Measurements from ENCODE around the gene MDFI. TPM values are rescaled to one million over a fixed set of nuclear protein-coding genes. Genes with fewer than 3 reads are reported as not detected.
A peak's percentile ranks its signal among the peaks of the same experiment; 100 is the strongest.

MDFI gene
- total RNA-seq, 1 experiment from 2014 or later, result 86.2 TPM

DNA sequence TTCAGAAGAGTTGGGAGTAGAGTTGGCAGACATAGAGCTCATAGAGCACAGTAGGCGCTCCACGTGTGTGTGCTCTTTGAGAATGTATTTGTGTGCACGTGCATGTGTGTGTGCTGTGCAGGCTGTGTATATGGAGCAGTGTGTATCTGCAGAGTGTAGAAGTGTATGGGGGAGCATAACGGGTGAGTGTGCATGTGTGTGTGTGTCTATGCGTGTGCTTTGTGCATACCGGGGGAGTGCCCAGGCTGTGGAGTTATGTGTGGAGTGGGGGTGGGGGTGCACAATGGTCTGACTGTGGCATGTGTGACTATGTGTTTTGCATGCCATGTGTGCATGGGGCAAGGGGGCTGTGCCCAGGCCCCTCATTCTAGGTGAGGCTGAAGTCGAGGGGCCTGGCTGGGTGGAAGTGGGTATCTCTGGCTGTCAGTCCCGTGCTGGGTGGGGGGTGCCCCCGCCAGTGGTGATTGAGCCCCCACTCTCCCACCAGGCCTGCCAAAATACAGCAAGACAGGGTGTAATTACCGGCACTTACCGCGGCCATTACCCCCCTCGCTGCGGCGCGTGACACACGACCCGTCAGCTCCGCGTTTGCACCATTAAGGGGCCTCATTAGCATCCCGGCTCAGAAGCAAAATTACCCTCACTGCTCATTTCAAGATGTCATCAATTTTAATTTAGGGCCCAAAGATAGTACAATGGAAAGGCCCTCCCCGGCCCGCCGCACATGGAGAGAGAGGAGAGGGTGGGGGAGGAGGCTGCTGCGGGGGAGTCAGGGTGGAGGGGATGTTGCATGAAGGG is 39.1 kb downstream of the MDFI start:
- ChIA-PET POLR2A (no interaction called here), CTCF (interaction anchor here (6.4 kb wide), 1 partner anchor 77 kb away, joined by 120 read pairs; no protein-coding TSS in a partner anchor)
- DNase-seq (ENCODE audit: low spot score) (no peak), ATAC-seq (no peak)
- H3K9me3 Mint-ChIP-seq, result no peaks in the 10 kb centered on the region
- H3K4me3 Mint-ChIP-seq, result peak overlapping the region; percentile 51
- H3K4me1 Mint-ChIP-seq, result peaks cover 58% of the 10 kb centered on the region
- H3K36me3 Mint-ChIP-seq, result no peaks in the 10 kb centered on the region
- no peak overlapping the region for H3K27ac Mint-ChIP-seq
- TF ChIP-seq, protein P1, sequence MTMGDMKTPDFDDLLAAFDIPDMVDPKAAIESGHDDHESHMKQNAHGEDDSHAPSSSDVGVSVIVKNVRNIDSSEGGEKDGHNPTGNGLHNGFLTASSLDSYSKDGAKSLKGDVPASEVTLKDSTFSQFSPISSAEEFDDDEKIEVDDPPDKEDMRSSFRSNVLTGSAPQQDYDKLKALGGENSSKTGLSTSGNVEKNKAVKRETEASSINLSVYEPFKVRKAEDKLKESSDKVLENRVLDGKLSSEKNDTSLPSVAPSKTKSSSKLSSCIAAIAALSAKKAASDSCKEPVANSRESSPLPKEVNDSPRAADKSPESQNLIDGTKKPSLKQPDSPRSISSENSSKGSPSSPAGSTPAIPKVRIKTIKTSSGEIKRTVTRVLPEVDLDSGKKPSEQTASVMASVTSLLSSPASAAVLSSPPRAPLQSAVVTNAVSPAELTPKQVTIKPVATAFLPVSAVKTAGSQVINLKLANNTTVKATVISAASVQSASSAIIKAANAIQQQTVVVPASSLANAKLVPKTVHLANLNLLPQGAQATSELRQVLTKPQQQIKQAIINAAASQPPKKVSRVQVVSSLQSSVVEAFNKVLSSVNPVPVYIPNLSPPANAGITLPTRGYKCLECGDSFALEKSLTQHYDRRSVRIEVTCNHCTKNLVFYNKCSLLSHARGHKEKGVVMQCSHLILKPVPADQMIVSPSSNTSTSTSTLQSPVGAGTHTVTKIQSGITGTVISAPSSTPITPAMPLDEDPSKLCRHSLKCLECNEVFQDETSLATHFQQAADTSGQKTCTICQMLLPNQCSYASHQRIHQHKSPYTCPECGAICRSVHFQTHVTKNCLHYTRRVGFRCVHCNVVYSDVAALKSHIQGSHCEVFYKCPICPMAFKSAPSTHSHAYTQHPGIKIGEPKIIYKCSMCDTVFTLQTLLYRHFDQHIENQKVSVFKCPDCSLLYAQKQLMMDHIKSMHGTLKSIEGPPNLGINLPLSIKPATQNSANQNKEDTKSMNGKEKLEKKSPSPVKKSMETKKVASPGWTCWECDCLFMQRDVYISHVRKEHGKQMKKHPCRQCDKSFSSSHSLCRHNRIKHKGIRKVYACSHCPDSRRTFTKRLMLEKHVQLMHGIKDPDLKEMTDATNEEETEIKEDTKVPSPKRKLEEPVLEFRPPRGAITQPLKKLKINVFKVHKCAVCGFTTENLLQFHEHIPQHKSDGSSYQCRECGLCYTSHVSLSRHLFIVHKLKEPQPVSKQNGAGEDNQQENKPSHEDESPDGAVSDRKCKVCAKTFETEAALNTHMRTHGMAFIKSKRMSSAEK (CRISPR knock-in tag; IDR thresholded peaks at IDR 0.05; ENCODE audit: borderline replicate concordance), result no peak
- 0 out of 2 replicates have a peak, but pooled peaks have one; percentile 11 for TF ChIP-seq NFYB (CRISPR knock-in tag; conservative IDR thresholded peaks at IDR 0.05; ENCODE audit: low read depth)
- peaks cover 6% of the 10 kb centered on the region; the same call in 1 of the 2 replicates for H3K27me3 Mint-ChIP-seq (ENCODE audit: low read depth)

DNA sequence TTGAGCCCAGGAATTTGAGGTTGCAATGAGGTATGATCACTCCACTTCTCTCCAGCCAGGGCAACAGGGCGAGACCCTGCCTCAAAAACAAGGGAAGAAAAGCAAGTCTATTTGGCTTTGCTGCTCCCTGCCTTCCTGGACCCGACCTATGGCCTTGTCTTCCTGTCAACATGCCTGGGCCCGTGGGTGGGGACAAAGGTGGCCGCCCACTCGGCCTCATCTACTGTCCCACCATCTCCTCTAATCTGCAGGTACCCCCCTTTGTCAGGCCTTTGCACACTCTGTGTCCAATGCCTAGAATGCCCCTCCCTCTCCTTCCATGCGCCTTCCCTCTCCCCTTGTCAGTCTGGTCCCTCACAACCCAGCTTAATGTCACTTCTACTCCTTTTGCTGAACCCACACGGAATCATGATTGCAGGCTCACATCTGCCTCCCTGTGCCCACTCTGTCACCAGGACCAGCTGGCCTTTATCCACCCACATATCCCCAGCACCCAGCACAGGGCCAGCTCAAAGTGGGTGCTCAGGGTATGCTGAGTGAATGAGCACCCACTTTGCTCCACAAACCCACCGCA is 40.3 kb downstream of the MDFI start:
- POLR2A ChIA-PET, result interaction anchor here (0.6 kb wide), 1 partner anchor 72 kb away, joined by 3 read pairs; no protein-coding TSS in a partner anchor
- Mint-ChIP-seq H3K4me3 (no peak overlapping the region), H3K27ac (no peak overlapping the region), H3K9me3 (no peaks in the 10 kb centered on the region), H3K27me3 (ENCODE audit: low read depth) (peaks cover 9% of the 10 kb centered on the region; the same call in 1 of the 2 replicates), H3K36me3 (no peaks in the 10 kb centered on the region), H3K4me1 (peaks cover 61% of the 10 kb centered on the region)
- CTCF ChIA-PET, result interaction anchor here (1.0 to 6.4 kb wide), 5 partner anchors 23 to 311 kb away, joined by 3 to 120 read pairs (median 11); no protein-coding TSS in a partner anchor
- TF ChIP-seq RORB (CRISPR knock-in tag; IDR thresholded peaks at IDR 0.05) (no peak), CREM (CRISPR knock-in tag; IDR thresholded peaks at IDR 0.05) (no peak)
- DNase-seq (ENCODE audit: low spot score) (no peak), ATAC-seq (no peak)

GRCh38 chr6:41679696-41680095 is 41.4 kb downstream of the MDFI start:
- H3K9me3 Mint-ChIP-seq, result no peaks in the 10 kb centered on the region
- no peak overlapping the region for H3K4me3 Mint-ChIP-seq
- POLR2A ChIA-PET, result no interaction called here
- H3K27me3 Mint-ChIP-seq (ENCODE audit: low read depth), result peaks cover 9% of the 10 kb centered on the region; the same call in 1 of the 2 replicates
- TF ChIP-seq ZNF121 (CRISPR knock-in tag; IDR thresholded peaks at IDR 0.05), result no peak
- TF ChIP-seq, protein P2, sequence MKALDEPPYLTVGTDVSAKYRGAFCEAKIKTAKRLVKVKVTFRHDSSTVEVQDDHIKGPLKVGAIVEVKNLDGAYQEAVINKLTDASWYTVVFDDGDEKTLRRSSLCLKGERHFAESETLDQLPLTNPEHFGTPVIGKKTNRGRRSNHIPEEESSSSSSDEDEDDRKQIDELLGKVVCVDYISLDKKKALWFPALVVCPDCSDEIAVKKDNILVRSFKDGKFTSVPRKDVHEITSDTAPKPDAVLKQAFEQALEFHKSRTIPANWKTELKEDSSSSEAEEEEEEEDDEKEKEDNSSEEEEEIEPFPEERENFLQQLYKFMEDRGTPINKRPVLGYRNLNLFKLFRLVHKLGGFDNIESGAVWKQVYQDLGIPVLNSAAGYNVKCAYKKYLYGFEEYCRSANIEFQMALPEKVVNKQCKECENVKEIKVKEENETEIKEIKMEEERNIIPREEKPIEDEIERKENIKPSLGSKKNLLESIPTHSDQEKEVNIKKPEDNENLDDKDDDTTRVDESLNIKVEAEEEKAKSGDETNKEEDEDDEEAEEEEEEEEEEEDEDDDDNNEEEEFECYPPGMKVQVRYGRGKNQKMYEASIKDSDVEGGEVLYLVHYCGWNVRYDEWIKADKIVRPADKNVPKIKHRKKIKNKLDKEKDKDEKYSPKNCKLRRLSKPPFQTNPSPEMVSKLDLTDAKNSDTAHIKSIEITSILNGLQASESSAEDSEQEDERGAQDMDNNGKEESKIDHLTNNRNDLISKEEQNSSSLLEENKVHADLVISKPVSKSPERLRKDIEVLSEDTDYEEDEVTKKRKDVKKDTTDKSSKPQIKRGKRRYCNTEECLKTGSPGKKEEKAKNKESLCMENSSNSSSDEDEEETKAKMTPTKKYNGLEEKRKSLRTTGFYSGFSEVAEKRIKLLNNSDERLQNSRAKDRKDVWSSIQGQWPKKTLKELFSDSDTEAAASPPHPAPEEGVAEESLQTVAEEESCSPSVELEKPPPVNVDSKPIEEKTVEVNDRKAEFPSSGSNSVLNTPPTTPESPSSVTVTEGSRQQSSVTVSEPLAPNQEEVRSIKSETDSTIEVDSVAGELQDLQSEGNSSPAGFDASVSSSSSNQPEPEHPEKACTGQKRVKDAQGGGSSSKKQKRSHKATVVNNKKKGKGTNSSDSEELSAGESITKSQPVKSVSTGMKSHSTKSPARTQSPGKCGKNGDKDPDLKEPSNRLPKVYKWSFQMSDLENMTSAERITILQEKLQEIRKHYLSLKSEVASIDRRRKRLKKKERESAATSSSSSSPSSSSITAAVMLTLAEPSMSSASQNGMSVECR (CRISPR knock-in tag; IDR thresholded peaks at IDR 0.05; ENCODE audit: borderline replicate concordance), result no peak
- no peak for TF ChIP-seq MXD4 (CRISPR knock-in tag; IDR thresholded peaks at IDR 0.05; ENCODE audit: borderline replicate concordance)
- TF ChIP-seq HMGA2 (CRISPR knock-in tag; IDR thresholded peaks at IDR 0.05), result no peak
- TF ChIP-seq PRRX2 (CRISPR knock-in tag; IDR thresholded peaks at IDR 0.05), result no peak
- no peak for TF ChIP-seq ZNF425 (CRISPR knock-in tag; conservative IDR thresholded peaks at IDR 0.05)
- no peaks in the 10 kb centered on the region for H3K36me3 Mint-ChIP-seq
- ATAC-seq (no peak), DNase-seq (ENCODE audit: low spot score) (no peak)
- peaks cover 57% of the 10 kb centered on the region for H3K4me1 Mint-ChIP-seq
- no peak overlapping the region for H3K27ac Mint-ChIP-seq
- CTCF ChIA-PET, result interaction anchor here (0.7 to 6.4 kb wide), 6 partner anchors 24 to 312 kb away, joined by 3 to 120 read pairs (median 8); no protein-coding TSS in a partner anchor
